ENCODE measurements around the gene RAB17.
"Not testable (repeated sequence)": the region's sequence is repeated elsewhere in the genome, so short reads cannot be mapped to it uniquely, and the experiment has no call there.

Gene RAB17

DNA sequence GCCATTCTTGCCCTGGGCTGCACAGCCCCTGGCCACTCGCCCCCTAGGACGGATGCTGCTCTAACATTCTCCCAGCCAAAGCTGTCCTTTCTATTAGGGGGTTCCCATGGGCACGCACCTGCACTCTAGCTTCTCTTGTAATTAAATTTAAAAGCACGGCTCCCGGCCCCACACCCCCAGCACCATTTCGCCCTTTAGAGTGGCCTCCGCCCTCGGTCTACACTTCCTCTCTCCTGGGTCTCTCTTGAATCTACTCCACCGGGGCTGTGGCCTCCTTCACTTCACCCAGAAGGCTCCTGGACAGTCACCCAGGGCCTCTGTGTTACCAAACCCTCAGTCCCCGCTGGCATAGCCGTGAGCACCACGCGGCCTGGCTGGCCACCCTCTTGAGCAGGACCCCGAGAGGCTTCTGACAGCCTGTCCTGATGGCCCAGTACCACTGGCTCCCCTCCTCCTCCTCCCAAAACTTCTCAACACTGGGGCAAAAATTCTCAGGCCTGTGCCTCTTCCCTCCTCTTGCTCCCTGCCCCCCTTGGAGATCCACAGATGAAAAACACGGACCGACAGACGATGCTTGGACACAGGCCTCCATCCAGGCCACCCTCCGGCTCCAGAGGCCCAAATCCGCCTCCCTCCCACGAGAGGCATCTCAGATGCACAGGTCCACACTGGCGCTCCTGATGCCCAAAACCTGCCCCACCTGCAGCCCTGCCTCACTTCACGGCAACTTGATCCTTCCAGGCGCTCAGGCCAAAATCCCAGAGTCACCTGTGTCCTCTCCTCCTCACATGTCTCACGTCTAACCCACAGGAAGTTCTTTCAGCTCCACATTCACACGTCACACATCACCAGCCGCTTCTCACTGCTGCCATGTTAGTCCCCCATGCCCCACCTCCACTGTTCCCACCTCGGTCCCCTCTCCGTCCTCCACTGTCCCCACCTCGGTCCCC, 6.9 kb upstream of the RAB17 start:
- DNase-seq: no peak

DNA sequence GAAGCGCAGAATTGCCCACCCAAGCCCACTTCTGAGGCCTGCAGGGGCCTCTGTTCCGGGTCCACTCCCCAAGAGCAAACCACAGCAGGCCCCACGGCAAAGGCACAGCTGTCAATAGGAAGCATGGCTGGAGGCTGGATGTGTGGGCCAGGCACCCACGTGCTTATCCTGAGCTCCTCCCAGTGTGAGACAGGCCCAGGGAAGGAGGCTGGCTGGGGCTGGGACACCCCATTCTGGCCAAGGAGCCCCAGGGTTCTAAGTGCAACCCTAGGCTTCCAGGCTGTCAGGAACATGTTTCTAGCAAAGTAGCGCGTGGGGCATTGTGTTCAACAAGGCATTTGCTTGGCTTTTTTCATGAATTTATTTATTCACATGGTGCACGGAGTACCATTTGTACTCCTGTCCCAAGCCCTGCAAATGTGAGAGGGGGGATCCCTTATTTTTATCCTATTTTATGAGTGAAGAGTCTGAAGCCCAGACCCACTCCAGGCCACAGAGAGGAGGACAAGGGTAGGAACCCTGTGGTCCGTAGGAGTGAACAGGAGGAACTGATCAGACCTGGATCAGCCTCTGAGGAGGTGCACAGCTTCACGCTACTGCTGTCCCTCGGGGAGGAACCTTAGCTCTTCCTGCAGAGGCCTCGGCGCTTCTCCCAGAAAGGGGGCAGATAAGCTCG, 6.1 kb upstream of the RAB17 start:
- no peak for DNase-seq

DNA sequence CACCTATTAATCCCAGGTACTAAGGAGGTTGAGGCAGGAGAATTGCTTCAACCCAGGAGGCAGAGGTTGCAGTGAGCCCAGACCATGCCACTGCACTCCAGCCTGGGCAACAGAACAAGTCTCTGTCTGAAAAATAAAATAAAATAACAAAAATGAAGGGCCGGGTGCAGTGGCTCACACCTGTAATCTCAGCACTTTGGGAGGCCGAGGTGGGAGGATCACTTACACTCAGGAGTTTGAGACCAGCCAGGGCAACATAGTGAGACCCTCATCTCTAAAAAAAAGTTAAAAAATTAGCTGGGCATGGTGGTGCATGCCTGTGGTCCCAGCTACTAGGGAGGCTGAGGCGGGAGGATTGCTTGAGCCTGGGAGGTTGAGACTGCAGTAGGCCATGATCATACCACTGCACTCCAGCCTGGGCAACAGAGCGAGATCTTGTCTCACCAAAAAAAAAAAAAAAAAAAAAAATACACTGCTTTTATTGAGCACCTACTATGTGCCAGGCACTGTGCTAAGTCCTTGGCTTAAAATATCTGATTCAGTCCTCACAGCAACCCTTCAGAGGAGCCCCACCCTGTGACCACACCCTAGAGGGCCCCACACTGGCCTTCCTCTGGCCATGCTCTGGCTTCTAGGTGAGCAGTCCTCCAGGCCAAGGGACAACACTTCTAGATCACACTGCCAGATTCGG, 5.4 kb upstream of the RAB17 start:
- DNase-seq: not testable (repeated sequence)

DNA sequence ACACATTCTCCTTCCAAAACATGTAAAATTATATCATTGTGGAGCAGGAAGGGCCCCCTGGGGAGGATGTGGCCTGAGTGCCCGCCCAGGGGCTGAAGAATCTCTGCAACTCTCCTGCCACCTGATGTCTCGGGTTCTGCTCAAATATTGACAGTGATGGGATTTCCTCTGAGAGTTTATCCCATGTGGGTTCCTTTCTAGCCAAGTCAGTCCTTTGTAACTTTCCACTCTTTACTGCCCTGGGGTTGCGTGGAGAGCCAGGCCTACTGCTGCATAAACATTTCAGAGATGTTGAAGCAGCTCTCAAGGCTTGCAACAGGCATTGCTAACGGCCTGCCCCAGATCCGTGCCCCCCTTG, 4.0 kb upstream of the RAB17 start:
- no peak for DNase-seq

DNA sequence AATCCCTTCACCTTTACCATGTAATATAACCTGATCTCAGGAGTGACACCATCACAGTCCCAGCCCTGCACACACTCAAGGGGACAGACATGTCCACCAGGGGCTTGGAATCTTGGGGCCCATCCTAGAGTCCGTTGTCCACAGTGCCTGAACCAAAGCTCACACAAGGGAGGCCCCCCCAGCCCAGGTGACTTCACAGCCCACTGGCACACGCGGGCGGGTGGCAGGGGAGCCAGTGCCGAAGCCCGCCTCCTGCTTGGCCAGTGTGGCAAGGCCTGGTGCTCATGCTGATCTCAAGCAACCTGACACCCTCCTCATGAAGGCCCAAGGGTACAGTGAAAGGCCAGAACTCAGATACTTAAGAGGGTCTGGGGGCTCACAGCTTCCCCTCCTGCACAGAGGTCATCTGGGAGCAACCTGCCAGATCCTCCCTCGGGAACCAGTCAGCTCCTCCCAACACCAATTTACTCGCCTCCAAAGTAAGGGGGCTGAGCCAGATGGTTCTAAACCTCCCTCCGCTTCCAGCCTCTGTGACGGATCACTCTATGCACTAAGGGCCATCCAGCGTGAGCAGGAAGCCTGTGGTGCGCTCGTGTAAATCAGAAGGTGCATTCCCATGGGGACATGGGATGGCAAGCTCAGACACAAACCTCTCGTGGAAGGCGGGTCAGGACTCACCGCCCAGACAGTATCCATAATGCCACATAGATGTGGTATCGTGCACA, 3.2 kb upstream of the RAB17 start:
- DNase-seq: no peak

DNA sequence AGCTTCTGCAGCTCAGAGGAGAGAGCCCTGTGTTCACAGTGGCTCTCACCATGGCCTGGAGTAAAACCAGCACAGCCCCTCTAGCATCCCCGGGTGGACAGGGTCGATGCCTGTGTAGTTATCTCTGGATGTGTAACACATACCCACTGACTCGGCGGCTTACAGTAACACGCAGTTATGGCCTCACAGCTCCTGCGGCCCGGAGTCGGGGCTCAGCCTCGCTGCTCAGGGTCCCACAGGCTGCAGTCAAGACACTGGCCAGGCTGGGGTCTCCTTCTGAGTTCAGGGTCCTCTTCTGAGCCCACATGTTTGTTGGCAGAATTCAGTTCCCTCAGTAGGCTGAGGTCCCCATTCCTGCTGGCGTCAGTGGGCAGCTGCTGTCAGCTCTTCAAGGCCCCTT, 2.5 kb upstream of the RAB17 start:
- DNase-seq: no peak

DNA sequence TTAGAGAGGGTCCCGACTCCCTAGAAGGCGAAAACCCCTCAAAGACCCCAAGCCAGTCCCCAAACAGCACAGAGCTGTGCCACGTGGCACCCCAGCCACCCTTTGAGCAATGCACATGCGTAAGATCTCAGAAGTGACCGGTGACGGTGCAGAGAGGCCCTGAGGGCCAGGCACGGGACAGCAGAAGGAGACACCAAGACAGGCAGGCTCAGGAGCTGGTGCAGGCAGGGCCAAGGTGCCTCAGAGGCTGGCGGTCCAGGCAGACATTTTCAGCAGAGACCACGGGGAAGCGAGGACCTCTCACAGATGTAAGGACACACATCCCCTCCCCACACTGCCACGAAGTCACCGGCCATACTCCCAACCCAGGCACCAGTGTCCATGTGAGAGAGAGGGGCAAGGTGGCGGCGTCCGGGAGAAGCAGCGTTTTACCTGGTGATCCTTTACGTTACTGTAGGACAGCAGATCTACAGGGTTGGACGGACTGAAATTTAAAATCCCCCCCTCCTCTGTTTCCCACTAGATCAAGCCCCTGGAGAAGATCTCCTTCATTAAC, 2.0 kb upstream of the RAB17 start:
- no peak for DNase-seq

DNA sequence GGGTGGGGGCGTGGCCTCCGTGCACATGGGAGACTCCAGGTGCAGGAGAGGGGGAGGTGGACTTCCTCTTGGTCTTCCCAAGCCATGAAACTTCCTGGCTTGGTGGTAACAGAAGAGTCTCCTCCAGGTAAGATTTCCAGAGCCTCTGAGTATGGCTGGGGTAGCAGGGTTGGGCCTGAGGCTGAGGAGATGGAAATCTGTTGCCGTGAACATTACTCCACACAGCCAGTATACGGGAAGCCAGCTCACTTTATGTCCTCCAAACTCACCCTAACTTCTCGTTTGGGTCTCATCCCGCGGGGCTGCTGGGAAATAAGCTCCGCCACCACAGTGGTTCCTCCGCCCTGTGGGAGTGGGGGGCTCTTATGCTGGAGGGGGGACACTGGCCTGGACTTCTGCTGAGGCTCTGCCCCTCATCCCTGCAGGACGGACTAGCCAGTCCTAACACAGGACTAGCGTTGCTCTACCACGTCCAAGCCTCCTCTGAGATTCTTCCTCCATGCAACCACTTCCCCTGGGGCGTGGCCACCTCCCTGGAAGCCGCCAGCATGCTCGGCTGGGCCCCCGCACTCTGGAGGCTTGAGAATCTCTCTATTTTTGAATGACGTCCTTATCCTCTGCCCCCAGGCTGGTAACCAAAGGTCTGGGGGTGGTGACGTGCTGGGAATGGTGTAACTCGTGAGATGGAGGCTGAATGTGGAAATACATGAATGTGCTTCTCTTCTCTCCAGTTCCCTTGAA, 777 bp upstream of the RAB17 start:
- DNase-seq: no peak

DNA sequence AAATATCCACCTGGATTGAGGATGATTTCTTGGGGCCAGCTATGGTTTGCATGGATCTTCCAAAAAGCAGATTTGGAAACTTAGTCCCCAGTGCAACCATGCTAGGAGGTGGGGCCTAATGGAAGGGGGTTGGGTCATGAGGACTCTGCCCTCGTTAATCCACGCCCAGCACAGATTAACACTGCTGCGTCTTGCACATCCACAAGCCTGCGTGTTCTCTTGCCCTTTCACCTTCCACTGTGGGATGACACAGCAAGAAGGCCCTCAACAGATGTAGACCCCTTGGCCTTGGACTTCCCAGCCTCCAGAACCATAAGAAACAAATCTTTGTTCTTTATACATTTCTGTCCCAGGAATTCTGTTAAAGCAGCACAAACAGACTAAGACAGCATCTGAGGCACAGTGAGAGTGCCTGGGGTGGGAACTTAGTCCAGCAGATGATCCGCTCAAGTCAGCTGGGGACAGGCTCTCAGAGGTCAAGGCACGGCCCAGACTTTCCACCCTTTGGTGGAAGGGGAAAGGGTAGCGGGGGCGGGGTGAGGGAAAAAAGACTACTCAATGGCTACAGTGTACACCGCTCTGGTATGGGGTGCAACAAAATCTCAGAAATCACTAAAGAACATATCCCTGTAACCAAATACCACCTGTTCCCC, 2.4 kb downstream of the RAB17 start:
- no peak for DNase-seq

DNA sequence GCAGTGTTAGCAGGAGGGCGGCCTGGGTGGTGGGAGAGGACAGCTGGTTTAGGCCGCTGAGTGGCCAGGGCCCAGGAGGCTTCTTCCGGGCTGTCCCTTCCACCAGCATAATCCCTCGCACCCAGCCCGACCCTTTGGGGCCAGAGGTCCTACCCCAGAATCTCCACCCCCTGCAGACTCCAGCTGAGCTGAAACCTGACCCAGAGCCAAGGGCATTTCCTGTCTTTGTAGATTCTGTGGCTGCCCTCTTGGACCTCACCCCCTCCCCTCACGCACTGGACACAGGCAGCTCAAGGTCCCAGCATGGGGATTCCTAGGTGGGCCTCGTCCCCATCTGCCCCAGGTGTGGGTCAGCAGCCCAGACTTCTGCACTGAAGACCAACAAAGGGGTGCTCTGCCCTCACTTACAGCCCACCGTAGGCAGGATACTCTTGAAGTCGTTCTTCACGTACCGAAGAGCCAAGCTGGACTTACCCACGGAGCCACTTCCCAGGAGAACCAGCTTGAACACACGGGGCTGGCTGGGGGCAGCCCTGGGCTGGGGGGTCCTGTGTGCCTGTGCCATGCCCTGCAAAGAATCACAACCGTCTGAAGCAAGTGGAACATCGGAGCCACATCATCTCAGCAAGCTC, 4.8 kb downstream of the RAB17 start:
- no peak for DNase-seq

DNA sequence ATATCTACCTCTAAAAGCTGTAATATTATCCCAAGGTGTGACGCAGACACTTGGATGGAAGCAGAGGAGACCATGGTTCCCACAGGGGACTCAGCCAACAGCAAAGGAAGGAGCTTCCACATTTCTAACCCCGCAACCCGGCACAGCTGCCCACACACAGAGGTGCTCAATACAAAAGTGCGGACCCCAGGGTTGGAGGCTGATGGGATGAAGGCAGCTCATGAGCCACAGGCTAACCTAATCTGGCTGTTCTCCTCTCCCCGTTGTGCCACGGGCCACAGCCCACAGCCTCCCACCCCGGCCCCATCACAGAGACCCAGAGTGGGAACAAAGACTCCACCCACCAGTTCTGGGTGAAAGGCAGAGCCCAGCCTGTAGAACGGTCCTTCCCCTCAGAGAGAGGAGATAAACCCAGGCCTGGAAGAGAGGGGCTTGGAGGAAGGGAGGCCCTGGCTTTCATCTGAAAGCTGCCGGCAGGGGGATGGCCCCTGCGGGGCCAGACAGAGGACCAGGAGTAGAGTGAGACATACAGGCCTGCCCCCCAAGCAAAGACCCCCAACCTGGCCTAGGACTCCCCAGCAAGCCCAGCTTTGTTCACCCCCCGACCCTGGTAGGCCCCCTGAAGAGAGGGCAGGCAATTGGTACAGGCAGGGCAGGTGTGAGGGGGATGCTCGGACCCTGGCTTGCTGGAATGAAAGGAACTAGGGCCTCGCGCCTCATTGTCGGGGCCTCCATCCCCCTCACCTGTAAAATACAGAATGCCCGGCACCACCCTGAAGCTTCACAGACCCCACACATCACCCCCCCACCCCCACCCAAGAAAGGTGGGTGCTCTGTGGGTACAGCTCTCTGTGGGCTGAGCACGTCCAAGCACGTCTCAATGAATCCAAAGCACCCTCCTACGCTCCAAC, 6.9 kb downstream of the RAB17 start:
- no peak for DNase-seq

DNA sequence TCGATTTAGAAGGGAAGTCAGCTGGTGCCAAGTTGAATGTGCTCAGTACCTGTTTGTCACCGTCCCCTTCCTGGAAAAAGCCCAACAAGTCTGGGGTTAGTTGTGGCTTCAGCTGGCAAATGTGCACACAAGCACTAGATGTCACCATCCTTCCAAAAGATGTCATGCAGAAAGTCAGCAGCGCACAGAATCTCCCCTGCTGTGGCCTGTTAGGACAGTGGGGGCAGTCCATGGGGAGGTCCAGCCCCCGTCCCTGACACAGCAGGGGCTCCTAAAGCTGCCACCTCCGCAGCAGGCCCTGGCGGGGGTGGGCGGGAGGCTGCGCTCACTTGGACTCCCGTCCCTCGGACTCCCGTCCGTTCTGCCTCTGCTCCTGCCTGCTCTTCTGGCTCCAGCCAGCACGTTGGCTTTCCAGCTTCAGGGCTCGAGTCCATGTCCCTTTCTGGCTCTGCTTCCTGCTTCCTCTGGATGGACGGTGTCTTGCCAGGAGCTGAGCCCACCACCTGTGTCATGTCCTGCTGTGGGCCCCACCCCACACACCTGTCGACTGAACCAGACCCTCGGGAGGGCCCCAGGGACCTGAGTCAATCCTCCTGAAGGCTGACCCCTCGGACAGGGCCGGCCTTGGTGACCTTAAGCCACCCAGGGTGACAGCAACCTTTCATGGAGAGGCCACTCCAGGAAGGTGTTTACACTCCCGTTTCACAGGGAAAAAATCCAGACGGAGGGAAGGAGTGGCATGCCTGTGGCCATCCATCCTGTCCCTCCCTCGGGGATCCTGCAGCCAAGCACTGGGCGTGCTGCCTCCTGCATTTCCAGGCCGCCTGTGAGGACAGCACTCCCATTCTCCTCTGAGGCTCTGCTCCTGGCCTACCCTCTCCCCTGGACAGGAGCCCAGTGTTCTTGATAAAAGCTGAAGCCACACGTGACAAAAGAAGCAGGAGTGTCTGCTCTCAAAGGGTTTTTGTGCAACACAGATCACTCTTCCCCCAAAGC, 8.5 kb downstream of the RAB17 start:
- DNase-seq: peak; percentile 15

DNA sequence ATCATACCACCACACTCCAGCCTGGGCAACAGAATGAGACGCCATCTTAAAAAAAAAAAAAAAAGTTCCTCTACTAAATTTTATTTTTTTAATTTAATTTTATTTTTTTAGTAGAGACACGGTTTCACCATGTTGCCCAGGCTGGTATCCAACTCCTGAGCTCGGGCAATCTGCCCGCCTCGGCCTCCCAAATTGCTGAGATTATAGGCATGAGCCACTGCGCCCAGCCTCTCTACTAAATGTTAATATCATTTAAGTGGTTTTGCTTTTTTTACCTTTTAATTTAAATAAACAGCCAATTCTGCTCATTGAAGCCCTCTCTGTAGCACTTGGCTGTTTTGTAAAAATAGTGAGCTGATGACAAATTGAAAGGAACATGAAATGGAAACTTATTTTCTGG, 9.2 kb downstream of the RAB17 start:
- DNase-seq: no peak

DNA sequence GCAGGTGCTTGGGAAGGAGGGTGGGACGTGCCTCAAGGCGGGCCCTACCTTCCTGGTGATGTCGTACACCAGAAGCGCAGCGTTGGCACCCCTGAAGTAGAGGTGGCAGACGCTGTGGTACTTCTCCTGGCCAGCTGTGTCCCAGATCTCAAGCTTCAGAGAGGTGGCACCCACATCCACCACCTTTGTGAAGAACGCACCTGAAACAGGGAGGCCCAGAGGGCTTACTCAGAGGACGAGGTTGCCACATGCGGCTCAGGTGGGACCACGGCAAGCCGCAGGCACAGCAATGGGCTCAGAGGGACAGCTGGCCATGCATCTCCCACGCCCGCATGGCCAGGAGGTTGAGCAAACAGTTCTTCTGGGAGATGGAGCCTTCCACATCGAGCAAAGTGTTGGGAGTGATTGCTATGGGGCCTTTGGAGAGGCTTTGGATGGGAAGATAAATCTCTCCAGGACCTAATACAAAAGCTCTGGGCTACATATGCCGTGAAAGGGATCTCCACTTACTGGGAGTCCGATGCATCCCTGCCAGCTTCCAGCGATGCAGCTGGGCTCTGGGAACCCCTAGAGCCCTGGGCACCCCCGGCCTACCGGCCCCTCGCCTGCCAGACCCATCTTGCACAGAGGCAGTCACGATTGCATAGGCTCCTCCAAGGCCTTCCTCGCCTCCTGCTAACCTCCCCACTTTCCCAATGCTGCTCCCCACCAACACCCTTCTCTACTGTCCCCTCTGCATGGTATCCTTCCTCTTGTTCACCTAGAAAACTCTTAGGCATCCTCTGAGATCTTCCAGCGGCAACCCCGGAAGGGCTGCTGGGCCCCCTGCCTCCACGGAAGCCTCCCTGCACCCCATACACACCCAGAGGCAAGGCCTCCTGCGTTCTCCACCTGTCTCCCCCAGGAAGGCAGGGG, 12.3 kb downstream of the RAB17 start:
- no peak for DNase-seq

DNA sequence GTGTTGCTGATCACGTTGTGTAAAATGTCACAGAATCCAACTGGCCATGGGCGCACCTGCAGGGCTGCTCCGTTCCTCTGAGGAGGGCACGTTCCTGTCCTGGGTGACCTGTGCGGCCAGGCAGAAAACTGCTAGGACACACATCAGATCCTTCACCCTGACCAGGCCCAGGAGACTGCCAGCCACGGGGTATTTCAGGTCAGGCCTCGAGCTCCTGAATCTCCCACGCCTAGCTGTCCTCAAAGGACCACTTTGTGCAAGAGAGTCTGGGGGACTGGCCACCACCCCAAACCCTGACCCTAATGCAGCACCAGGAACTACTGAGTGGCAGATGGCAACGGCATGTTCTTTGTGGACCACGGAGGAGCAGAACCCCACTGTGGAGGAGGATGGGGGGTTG, 13.1 kb downstream of the RAB17 start:
- no peak for DNase-seq

DNA sequence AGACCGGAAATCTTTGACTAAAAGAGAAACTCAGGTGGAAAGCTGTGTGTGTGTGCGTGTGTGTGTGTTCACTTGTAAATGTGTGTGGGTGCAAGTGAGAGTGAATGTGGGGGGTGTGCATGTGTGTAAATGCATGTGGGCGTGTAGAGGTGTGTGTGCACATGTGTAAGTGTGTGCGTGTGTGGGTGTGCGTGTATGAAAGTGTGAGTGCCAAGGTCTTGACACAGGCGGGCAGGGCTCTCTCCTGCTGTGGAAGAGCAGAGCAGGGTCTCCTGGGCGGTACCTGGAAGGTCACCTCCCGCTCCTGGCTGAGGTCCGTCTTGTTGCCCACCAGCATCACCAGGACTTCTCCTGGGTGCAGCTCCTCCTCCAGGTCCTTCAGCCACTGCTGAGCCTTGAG, 13.6 kb downstream of the RAB17 start:
- no peak for DNase-seq

Measured in SHP77 treated with DMSO at 0.1 percent for 48 hours (cell line).